WI38 (cell line): ENCODE measurements around the gene SH2D4B.

ENCODE experiments used
- H3K4me3 ChIP-seq: 2 replicates; pipeline ENCODE4 v1.5.1; 2011; ENCODE audit warnings: low read depth, mild to moderate bottlenecking, control low read depth, low read length
- TF ChIP-seq, protein P1 (sequence below): IDR thresholded peaks from 2 replicates; pipeline ENCODE4 v1.5.1; 2012; ENCODE audit warnings: low read depth, mild to moderate bottlenecking, control low read depth, low read length

SH2D4B gene

GRCh38 chr10:80687476-80687789 is 149.7 kb downstream of the SH2D4B start:
- H3K4me3 ChIP-seq, result no peak overlapping the region
- TF ChIP-seq, protein P1, sequence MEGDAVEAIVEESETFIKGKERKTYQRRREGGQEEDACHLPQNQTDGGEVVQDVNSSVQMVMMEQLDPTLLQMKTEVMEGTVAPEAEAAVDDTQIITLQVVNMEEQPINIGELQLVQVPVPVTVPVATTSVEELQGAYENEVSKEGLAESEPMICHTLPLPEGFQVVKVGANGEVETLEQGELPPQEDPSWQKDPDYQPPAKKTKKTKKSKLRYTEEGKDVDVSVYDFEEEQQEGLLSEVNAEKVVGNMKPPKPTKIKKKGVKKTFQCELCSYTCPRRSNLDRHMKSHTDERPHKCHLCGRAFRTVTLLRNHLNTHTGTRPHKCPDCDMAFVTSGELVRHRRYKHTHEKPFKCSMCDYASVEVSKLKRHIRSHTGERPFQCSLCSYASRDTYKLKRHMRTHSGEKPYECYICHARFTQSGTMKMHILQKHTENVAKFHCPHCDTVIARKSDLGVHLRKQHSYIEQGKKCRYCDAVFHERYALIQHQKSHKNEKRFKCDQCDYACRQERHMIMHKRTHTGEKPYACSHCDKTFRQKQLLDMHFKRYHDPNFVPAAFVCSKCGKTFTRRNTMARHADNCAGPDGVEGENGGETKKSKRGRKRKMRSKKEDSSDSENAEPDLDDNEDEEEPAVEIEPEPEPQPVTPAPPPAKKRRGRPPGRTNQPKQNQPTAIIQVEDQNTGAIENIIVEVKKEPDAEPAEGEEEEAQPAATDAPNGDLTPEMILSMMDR, result no peak

DNA sequence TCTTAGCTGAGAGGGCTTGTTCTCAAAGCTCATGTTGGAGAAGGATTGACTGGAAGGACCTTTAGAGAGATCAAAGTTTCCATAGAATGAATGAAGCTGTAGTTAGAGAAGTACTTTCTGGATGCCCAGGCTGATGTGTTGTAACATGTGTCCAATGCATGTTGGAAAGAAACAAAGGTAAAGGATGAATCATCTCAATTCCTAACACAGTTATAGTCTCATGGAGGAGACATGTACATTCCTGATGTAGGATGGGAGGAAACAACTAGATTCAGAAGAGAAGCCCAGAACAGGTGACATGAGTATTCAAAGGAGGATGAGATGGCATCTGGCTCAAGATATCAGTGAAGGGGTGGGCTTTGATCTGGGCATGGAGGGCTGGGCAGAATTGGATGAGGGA is 152.7 kb downstream of the SH2D4B start:
- H3K4me3 ChIP-seq, result no peak overlapping the region
- TF ChIP-seq, protein P1, result no peak

DNA sequence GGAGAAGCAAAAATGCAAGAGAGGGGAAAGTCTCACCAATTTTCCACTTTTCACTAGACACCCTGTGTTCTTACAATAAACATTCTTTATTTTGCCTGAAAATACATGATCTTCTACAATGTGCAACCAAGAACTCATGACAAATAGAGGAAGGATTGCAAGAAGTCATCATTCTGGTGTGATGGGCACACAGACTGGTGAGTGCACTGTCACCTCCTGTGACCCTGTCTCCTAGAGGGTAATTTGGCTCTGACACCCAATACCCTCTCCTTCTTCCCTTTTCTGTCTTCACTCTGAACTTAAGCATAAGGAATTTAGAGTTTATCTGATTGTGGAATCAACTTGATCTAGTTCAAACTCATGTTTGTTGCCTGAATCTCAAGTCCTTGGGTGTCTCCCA is 153.7 kb downstream of the SH2D4B start:
- TF ChIP-seq, protein P1, result no peak
- H3K4me3 ChIP-seq, result no peak overlapping the region

DNA sequence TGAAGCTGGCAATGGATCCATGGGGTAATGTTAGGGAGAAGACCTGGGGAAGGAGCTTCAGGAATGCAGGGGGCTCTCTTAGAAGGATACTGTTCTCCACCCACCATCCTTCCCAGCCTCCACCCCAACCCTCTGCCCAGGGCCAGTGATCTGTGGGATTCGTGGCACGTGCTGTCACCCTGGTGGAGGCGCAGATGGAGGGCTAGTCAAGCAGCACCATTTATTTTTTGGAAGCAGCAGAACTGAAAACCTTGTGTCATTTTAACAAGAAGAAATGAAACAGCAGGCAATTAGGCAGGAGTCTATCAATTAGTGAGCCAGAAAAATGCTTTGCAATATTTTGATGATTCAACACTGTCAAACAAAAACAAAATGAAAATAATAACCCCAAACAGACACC is 155.9 kb downstream of the SH2D4B start:
- TF ChIP-seq, protein P1, result no peak
- H3K4me3 ChIP-seq, result no peak overlapping the region

DNA sequence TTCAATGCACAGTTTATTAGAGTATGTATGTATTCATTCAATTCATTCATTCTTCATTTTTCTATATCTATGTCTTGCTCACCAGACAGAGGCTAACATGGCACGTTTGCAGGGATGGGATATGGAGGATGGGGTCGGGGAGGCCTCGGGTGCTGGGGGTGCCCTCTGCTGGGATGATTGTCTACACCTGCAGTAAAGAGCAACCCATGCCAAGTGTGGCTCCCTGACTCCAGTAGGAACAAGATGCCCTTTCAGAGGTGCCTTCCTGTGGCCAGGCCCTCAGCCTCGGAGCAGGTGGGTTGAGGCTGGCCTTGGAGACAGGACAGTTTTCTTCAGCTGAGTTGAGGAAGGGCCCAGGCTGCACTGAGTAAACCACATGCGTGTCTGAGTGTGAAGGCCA is 157.2 kb downstream of the SH2D4B start:
- TF ChIP-seq, protein P1, result no peak
- H3K4me3 ChIP-seq, result no peak overlapping the region
